ENCODE results near the gene ZNF232.
"Not testable (repeated sequence)": the region's sequence is repeated elsewhere in the genome, so short reads cannot be mapped to it uniquely, and the experiment has no call there.

The ZNF232 gene

GRCh38 chr17:5111402-5112204 is at the start of gene ZNF232:
ZNF232 (minus strand) TSS chr17:5111878; CDS start chr17:5111822, 56 bp downstream.
- DNase-seq: peak; percentile 56 to 62

DNA sequence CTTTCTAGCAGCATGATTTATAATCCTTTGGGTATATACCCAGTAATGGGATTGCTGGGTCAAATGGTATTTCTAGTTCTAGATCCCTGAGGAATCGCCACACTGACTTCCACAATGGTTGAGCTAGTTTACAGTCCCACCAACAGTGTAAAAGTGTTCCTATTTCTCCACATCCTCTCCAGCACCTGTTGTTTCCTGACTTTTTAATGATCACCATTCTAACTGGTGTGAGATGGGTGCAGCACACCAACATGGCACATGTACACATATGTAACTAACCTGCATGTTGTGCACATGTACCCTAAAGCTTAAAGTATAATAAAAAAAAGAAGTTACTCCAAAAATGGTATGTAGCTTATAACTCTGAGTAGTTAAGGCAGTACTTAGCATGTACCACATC is 49.0 kb upstream of the ZNF232 start:
- DNase-seq: not testable (repeated sequence)

GRCh38 chr17:5146122-5146521 is 34.4 kb upstream of the ZNF232 start:
- not testable (repeated sequence) for DNase-seq

DNA sequence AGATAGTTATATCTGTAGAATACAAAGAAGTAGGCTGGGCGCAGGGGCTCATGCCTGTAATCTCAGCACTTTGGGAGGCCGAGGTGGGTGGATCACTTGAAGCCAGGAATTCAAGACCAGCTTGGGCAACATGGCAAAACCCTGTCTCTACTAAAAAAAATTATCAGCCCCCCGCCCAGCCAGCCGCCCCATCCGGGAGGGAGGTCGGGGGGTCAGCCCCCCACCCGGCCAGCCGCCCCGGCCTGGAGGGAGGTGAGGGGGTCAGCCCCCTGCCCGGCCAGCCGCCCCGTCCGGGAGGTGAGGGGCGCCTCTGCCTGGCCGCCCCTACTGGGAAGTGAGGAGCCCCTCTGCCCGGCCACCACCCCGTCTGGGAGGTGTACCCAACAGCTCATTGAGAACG is 31.2 kb upstream of the ZNF232 start:
- not testable (repeated sequence) for DNase-seq

DNA sequence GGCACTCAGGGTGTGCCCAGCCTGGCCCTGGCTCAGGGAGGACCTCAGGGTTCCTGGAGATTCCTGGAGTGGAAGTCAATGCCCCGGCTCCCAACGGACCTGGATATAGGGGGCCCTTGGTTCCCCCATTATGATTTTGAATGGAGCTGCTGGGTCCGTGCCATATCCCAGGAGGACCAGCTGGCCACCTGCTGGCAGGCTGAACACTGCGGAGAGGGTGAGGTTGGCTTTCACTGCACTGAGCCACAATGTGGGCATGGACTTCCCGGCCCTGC is 27.7 kb upstream of the ZNF232 start:
- DNase-seq: no peak

DNA sequence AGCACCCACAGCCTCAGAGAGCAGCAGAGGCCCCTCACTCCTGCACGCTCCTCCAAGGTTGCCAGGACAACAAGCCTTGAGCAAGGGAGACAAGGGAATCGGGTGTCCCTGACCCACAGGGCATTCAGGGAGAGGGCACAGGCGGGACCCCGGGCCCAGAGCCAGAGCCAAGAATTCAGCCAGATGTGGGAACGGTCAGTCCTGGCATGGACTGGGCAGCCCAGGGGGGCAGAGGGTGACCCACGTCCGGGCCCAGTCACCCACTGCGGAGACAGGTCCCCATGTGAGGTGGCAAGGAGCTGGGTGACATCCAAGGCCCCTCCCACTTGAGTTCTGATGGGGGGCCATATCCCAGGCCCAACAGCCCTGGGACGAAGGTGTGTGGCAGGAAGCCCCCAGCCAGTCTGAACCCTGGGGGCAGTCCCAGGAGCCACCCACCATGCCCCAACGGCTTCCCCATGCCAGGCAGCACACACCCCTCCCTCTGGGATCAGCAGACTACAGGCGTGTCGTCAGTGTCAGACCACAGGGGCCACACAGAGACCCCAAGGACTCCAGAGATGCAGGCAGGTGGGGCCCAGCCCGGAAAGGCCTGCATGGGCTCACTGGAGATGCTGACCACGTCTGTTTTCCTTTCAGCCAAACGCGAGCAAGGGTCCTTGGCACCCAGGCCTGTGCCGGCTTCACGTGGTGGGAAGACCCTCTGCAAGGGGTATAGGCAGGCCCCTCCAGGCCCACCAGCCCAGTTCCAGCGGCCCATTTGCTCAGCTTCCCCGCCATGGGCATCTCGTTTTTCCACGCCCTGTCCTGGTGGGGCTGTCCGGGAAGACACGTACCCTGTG is 27.2 kb upstream of the ZNF232 start:
- no peak for DNase-seq

- DNase-seq: not testable (repeated sequence)
Observed at GRCh38 chr17:5138198-5138544, 26.5 kb upstream of the ZNF232 start.

DNA sequence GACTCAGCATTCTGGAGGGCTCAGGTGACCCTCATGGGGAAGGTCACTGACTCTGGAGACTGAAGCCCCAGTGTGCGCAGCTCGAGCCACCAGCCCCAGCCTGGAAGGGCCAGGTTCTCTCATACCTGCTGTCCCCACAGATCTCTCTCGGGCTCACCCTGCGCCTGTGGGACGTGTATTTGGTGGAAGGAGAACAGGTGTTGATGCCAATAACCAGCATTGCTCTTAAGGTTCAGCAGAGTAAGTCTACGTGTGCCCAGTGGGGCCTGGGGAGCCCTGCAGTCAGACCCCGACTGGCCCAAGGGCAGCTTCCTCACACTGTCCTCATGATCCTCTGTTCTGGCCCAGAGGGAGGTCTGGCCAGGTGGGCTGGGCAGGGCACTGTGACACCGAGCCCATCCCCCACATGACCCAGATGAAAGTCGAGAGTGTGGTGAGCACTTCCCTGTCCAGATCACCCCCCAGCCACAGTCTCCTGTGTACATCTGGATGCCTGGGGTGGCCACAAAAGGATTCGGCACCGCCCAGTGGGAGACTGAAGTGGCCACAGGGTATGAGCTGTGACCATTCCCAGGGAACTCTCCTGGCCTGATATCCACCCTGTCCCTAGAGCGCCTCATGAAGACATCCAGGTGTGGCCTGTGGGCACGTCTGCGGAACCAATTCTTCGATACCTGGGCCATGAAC is 26.0 kb upstream of the ZNF232 start:
- DNase-seq: not testable (repeated sequence)

DNA sequence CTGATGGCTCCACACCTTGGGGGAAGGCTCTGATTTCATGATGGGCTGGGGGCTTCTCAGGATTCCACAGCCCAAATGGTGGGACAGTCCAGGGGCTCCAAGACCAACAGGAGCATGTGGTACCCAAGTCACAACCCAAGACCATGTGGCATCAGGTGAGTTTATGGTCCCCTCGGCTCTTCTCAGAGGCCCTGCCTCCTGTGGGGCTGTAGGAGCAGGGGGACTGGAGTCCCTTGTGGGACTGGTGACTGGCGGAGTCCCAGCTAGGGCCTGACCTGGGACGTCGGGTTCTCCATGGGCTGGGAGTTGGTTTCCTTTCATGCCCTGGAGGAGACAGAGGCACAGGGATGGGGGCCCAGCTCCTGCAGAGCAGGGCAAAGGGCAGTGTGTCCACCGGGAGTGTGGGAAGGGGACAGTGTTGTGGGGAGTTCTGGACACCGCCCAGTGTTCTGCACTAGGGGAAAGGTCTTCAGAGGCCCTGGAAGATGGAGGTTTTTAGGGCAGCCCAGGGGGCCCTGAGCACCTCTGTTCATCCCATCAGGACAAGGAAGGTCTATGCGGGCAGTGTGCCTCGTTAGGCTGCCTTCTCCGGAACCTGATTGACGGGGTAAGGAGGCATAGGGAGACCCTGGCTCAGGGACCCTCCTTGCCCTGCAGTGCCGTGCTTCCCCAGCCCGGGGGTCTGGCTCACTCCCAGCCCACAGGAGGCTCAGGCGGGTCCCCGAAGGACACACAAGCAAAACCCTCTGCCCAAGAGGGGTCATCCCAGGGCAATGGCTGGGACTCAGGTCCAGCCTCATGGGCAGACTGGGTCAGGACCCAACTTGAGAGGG is 25.1 kb upstream of the ZNF232 start:
- not testable (repeated sequence) for DNase-seq

DNA sequence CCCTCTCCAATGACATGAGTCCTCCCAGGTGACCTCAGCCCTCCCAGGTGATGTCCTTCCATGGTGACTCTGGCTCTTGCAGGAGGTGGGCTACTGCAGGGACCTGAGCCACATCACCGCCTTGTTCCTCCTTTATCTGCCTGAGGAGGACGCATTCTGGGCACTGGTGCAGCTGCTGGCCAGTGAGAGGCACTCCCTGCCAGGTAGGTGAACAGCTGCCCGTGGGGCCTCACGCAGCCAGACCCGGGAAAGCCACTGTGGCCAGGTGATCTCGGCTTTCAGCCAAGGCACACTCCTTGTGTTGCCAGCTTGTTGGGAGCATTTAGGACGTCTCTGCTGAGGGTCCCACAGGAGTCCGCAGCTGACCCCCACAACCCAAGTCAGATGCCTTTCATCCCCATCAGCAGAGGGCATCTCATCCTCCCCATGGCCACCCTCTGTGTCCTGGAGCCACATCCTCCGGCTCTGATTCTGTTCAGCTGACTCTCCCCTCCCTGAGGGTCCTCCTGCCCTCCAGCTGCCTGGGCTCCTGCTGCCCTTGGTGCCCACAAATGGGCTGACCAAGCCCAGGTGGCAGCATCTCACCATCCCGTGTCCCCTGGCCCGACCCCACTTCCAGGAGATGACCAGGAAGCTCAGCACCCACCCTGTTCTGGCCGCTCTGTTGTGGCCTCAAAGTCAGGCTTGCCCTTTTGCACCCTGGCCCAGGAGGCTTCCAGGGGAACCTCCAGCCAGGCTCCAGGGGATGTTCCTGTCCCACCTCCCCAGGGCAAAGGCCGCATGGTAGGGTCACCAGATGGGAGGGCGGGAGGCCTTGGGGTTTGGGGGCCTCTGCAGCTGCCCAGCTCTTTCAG is 24.3 kb upstream of the ZNF232 start:
- no peak for DNase-seq

DNA sequence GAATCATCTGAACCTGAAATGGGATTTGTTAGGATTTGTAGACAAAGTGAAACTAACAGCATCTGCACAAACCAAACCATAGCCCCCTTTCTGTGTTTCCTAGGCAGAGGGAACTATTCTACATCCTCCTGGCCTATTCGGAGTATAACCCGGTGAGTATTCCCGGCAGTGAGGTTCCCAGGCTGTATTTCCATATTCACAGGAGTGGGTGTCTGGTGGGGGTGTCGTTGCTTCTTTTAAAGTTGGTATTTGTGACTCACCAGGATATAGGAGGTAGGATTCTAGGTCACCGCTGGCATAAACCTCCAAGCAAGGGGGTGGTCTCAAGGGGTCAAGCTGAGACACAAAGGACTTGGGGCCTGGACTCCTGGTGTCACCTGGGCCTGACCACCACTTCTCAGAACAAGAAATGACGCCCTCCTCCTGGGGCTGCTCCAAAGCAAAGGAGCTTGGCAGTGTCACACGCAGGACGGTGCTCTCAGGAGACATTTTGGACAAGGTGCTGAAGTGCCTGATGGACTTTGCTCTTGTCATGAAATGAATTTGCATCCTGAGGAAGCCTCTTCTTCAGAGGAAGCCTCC is 23.5 kb upstream of the ZNF232 start:
- not testable (repeated sequence) for DNase-seq

GRCh38 chr17:5134571-5134970 is 22.9 kb upstream of the ZNF232 start:
- not testable (repeated sequence) for DNase-seq

DNA sequence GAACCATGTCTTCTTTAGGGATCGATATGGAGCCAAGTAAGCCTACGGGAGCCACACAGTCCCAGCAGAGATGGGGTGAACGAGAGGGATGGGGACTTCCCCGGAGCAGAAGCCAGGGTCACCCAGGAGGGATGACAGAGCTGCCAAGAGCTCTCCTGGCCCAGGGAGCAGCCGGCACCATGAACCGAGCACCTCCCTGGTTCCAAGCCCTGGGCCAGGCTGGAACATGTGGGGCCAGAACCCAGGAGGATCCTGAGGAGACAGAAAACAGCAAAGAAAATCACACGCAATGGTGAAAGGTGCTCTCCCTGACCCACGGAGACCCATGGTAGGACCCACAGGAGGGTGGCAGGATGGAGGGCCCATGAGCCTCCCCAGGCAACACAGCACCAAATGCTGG is 22.3 kb upstream of the ZNF232 start:
- not testable (repeated sequence) for DNase-seq

DNA sequence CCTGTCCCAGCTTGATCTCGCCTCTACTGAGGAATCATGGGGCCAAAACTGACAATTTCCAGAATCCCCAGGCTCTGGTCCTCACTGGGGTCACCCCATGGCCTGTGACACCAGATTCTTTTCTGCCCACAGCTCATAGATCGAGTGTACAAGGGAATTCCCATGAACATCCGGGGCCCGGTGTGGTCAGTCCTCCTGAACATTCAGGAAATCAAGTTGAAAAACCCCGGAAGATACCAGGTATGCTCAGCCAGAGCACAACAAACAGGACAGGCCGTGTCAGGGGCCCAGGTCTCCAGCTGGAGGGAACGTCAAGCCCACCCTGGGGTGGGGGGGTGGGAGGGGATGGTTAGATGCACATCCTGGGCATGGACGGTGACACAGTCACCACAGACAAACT is 21.6 kb upstream of the ZNF232 start:
- DNase-seq: no peak

GRCh38 chr17:5132503-5133225 is 21.0 kb upstream of the ZNF232 start:
- DNase-seq: not testable (repeated sequence)

DNA sequence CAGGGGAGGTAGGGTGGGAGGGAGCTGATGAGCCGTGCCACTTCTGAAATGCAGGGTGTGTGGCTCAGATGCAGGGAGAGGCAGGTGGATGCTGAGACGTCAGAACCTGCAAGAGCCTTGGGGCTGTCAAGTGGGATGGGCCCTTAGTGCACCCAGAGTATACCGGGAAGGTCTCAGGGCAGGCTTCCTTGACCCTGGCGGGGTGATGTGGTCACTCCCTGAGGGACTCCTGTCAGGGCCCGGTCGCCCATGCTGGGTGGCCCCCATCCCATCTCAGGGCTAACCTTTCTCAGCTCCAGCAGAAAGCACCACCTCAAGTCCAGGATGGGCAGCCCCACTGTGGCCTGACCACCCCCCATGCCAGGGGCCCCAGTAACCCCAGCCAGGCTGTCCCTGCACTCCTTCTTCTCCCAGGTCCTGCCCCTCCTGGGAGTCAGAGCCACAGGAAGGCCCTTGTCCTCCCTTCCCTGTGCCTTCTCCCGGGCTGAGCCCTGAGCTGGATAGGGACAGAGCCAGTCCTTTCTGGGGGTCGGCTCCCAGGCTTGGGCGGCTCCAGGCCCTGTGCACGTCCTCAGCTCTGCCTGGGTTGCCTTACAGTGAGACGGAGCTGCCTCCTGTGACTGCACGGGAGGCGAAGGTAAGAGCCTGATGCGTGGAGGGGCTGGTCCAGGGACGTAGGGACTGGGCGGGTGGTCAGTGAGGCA is 20.3 kb upstream of the ZNF232 start:
- DNase-seq: not testable (repeated sequence)

DNA sequence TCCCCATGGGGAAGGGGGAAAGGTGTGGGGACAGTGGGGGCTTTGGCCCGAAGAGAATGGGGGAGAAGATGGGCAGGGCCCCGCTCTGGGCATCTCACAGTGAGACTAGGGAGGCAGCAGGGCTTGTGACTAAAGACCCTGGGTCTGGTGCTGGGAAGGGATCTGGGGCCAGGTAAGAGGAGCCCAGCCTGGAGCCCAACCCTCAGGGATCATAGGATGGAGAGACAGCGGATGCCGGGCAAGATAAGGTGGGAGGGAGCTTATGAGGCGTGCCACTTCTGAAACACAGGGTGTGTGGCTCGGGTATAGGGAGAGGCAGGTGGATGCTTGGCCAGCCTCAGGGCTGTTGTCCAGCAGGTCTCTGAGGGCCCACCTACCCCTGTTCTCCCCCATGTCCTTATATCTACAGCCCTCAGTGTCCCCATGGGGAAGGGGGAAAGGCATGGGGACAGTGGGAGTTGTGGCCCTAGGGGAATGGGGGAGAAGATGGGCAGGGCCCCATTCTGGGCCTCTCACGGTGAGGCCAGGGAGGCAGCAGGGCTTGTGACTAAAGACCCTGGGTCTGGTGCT is 19.6 kb upstream of the ZNF232 start:
- no peak for DNase-seq

GRCh38 chr17:5130687-5131086 is 19.0 kb upstream of the ZNF232 start:
- DNase-seq: not testable (repeated sequence)

GRCh38 chr17:5130261-5130660 is 18.6 kb upstream of the ZNF232 start:
- not testable (repeated sequence) for DNase-seq

- DNase-seq: not testable (repeated sequence)
Observed at GRCh38 chr17:5129770-5130169, 18.1 kb upstream of the ZNF232 start.

All from Kasumi-1 (cell line).